Bronchial epithelial cell (primary cell): ENCODE measurements around the gene OR52A1. TPM values are rescaled to one million over a fixed set of nuclear protein-coding genes. Genes with fewer than 3 reads are reported as not detected.

Experiments used
- DNase-seq: peaks from one replicate; pipeline ENCODE4 v3.0.0-alpha.2; 2010; ENCODE audit warnings: low read depth
- FAIRE-seq: peaks from 2 replicates; lab custom pipeline; 2011; peaks lifted over from hg19 to GRCh38; lab: Jason Lieb, UNC
- H3K27me3 ChIP-seq: 2 replicates; pipeline ENCODE4 v1.5.1; 2011; ENCODE audit warnings: low read length; ENCODE audit not compliant: control insufficient read depth, insufficient read depth
- H3K36me3 ChIP-seq: 2 replicates; pipeline ENCODE4 v1.5.1; 2011; ENCODE audit warnings: low read length; ENCODE audit not compliant: control insufficient read depth, insufficient read depth
- H3K4me3 ChIP-seq: 2 replicates; pipeline ENCODE4 v1.5.1; 2011; ENCODE audit warnings: mild to moderate bottlenecking, low read depth, low read length, control low read depth
- CTCF ChIP-seq: IDR thresholded peaks from 2 replicates; pipeline ENCODE4 v1.5.1; 2011; ENCODE audit warnings: mild to moderate bottlenecking, moderate library complexity, low read length, control low read depth, inconsistent platforms; ENCODE audit not compliant: insufficient read depth, severe bottlenecking
- total RNA-seq: library from RNA; depleted of rRNA; stranded (reverse); fragments of >200 nt; gene quantifications from 2 replicates; pipeline ENCODE4 v1.2.1, GENCODE V29; 2014

Gene OR52A1
- total RNA-seq, 1 donor from 2014 or later: not detected

DNA sequence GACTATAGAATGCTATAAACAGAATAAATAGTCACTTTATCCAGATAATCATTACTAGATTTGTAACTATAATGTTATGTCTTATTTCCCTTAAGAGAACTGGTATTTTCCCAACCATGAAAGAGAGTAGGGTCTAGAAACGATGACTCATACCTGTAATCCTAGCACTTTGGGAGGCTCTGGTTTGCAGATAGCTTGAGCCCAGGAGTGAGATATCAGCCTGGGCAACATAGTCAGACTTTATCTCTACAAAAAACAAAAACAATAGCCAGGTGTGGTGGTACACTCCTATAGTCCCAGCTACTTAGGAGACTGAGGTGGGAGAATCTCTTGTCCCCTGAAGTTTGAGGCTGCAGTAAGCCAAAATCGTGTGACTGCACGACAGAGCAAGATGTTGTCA lies 47.3 kb downstream of the OR52A1 start:
- TF ChIP-seq CTCF: no peak
- H3K27me3 ChIP-seq: no peaks in the 10 kb centered on the region
- FAIRE-seq (no peak), DNase-seq (no peak)
- H3K36me3 ChIP-seq: no peaks in the 10 kb centered on the region
- H3K4me3 ChIP-seq: no peak overlapping the region

GRCh38 chr11:5103066-5103465 lies 51.5 kb downstream of the OR52A1 start:
- no peak for TF ChIP-seq CTCF
- no peak overlapping the region for H3K4me3 ChIP-seq
- H3K36me3 ChIP-seq: no peaks in the 10 kb centered on the region
- FAIRE-seq: no peak
- no peak for DNase-seq
- H3K27me3 ChIP-seq: no peaks in the 10 kb centered on the region

GRCh38 chr11:5102246-5102645 lies 52.3 kb downstream of the OR52A1 start:
- DNase-seq (no peak), FAIRE-seq (no peak)
- no peak for TF ChIP-seq CTCF
- Histone ChIP-seq H3K4me3 (no peak overlapping the region), H3K36me3 (no peaks in the 10 kb centered on the region), H3K27me3 (no peaks in the 10 kb centered on the region)

DNA sequence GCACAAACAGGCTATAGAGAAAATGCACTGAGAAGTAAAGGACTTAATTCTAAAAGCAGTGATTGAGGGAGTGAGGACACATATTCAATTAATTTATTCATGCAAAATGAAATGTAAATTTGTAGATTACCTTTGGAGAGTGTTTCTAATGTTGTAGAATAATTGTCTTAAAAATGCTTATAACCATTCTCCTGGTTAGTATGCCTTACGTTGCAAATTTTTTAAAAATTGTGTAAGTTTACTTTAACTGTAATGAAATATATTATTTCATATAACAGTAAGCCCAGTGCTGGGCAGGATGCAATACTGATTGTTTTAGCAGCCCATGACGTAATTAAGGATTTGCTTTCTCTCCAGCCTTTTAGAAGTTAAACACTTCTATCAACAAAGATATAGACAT lies 58.5 kb downstream of the OR52A1 start:
- no peak for FAIRE-seq
- DNase-seq: no peak
- no peak for TF ChIP-seq CTCF
- no peaks in the 10 kb centered on the region for H3K27me3 ChIP-seq
- H3K36me3 ChIP-seq: no peaks in the 10 kb centered on the region
- H3K4me3 ChIP-seq: no peak overlapping the region

Other genes starting within 250 kb of the OR52A1 start
- gene OR51G2, start 235.4 kb downstream of the OR52A1 start, total RNA-seq: not detected in 2 replicates
- gene OR51G1, start 230.4 kb downstream of the OR52A1 start, total RNA-seq: not detected in 2 replicates
- not detected in 2 replicates for gene OR51A4, start 207.2 kb downstream of the OR52A1 start, total RNA-seq
- gene OR51A2, start 199.0 kb downstream of the OR52A1 start, total RNA-seq: not detected in 2 replicates
- not detected in 2 replicates for gene OR51L1, start 159.9 kb downstream of the OR52A1 start, total RNA-seq
- not detected in 2 replicates for gene OR52J3, start 108.2 kb downstream of the OR52A1 start, total RNA-seq
- not detected in 2 replicates for gene OR52E2, start 95.1 kb downstream of the OR52A1 start, total RNA-seq
- gene OR52E1, start 85.2 kb downstream of the OR52A1 start, total RNA-seq: not detected in 2 replicates
- not detected in 2 replicates for gene OR52A5, start 16.4 kb downstream of the OR52A1 start, total RNA-seq
- gene OR51V1, start 45.9 kb upstream of the OR52A1 start, total RNA-seq: not detected in 2 replicates
- not detected in 2 replicates for gene HBB, start 72.3 kb upstream of the OR52A1 start, total RNA-seq
- gene HBD, start 79.7 kb upstream of the OR52A1 start, total RNA-seq: not detected in 2 replicates
- gene HBG1, start 95.1 kb upstream of the OR52A1 start, total RNA-seq: not detected in 2 replicates
- not detected in 2 replicates for gene HBG2, start 100.0 kb upstream of the OR52A1 start, total RNA-seq
- gene HBE1, start 115.2 kb upstream of the OR52A1 start, total RNA-seq: not detected in 2 replicates
- gene OR51B4, start 147.2 kb upstream of the OR52A1 start, total RNA-seq: not detected in 2 replicates
- not detected in 2 replicates for gene OR51B2, start 169.5 kb upstream of the OR52A1 start, total RNA-seq
- gene OR51B5, start 188.8 kb upstream of the OR52A1 start, total RNA-seq: not detected in 2 replicates
- gene OR51B6, start 196.8 kb upstream of the OR52A1 start, total RNA-seq: not detected in 2 replicates
- gene OR51M1, start 229.1 kb upstream of the OR52A1 start, total RNA-seq: not detected in 2 replicates